ENCODE measurements around the gene LETMD1. TPM values are rescaled to one million over a fixed set of nuclear protein-coding genes. Genes with fewer than 3 reads are reported as not detected.
A peak's percentile ranks its signal among the peaks of the same experiment; 100 is the strongest.

The LETMD1 gene
- total RNA-seq, 4 donors from 2014 or later, result 62.9 to 106 (median 86.7) TPM

DNA sequence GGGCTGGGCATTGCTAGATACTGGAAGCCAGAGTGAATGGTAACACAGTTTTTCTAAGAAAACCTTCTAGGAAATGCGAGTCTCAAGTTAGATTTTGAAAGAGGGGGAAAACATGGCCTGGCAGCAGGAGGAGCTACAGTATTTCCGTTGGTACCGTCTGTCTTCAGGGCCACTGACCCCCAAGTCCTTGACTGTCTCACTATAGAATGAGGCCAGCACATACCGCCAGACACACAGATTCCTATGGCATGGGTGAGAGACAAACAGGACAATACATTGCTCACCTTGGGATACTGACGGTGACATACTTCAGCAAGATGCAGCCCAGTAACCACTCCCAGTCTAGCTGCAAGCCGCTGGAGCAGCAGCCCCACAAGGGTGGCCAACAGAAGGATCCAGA lies 43.6 kb upstream of the LETMD1 start:
- 88 to 89% methylated on average over 6 of the region's 6 CpGs for WGBS, 2 donors
- Histone ChIP-seq H3K9me3 (no peaks in the 10 kb centered on the region), H3K4me1 (peaks cover 25 to 48% of the 10 kb centered on the region in 2 donors), H3K4me3 (replicated peaks in 1 of 3) (no peak overlapping the region), H3K36me3 (peaks cover 13 to 16% of the 10 kb centered on the region in 2 donors), H3K27ac (peak overlapping the region; percentile 85 to 92 (median 88)), H3K27me3 (no peaks in the 10 kb centered on the region)
- intact Hi-C loops (cut with DNase I), result no loop called here
- TF ChIP-seq POLR2A (IDR thresholded peaks at IDR 0.05), result no peak
- TF ChIP-seq, protein P1, sequence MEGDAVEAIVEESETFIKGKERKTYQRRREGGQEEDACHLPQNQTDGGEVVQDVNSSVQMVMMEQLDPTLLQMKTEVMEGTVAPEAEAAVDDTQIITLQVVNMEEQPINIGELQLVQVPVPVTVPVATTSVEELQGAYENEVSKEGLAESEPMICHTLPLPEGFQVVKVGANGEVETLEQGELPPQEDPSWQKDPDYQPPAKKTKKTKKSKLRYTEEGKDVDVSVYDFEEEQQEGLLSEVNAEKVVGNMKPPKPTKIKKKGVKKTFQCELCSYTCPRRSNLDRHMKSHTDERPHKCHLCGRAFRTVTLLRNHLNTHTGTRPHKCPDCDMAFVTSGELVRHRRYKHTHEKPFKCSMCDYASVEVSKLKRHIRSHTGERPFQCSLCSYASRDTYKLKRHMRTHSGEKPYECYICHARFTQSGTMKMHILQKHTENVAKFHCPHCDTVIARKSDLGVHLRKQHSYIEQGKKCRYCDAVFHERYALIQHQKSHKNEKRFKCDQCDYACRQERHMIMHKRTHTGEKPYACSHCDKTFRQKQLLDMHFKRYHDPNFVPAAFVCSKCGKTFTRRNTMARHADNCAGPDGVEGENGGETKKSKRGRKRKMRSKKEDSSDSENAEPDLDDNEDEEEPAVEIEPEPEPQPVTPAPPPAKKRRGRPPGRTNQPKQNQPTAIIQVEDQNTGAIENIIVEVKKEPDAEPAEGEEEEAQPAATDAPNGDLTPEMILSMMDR (IDR thresholded peaks at IDR 0.05), result no peak
- DNase-seq, result no peak

DNA sequence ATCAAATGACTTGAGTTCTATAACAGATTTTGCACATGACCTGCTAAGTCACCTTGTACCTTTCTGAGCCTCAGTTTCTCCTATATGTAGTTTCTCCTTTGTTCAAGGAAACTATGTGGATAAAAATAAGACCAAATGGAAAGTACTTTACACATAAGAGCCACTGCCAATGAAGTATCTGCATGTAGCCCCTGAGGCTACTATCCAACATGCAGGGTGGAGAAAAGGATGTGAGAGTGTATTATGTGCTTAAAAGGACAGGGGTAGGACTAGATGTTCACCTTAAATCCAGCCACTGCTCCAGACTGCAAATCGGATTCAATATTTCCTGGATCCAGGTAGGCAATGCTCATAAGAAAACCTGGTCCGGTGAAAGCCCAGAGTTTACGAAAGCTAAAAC lies 43.1 kb upstream of the LETMD1 start:
- WGBS, 2 donors, result 88 to 89% methylated on average over 3 of the region's 3 CpGs
- no peak for TF ChIP-seq POLR2A (IDR thresholded peaks at IDR 0.05)
- TF ChIP-seq, protein P1 (IDR thresholded peaks at IDR 0.05), result no peak
- peaks cover 31 to 53% of the 10 kb centered on the region in 2 donors for H3K4me1 ChIP-seq
- H3K4me3 ChIP-seq (replicated peaks in 1 of 3), result no peak overlapping the region
- intact Hi-C loops (cut with DNase I), result no loop called here
- DNase-seq, result no peak
- H3K36me3 ChIP-seq, result peaks cover 12 to 15% of the 10 kb centered on the region in 2 donors
- H3K9me3 ChIP-seq, result no peaks in the 10 kb centered on the region
- no peaks in the 10 kb centered on the region for H3K27me3 ChIP-seq
- H3K27ac ChIP-seq, result peak overlapping the region; percentile 85 to 92 (median 88)

DNA sequence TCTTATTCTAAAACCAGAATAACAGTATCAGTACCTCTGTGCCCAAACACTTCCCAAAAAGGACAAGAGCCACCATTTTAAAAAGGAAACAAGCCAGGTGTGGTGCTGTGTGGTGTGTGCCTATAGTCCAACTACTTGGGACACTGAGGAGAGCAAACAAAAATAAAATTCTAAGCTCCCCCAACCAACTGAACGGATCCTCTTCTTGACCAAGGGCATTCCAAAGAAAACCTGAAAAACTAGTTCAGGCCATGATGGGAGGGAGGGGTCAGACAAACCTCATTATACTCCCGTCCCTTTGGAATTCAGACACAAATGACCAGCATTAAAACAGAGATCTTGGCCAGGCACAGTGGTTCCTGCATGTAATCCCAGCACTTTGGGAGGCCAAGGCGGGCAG lies 42.5 kb upstream of the LETMD1 start:
- H3K9me3 ChIP-seq, result no peaks in the 10 kb centered on the region
- WGBS, 2 donors, result 46 to 48% methylated on average over 3 of the region's 3 CpGs
- no peaks in the 10 kb centered on the region for H3K27me3 ChIP-seq
- DNase-seq, result peak; percentile 63 to 68
- H3K36me3 ChIP-seq, result peaks cover 12 to 15% of the 10 kb centered on the region in 2 donors
- peaks cover 37 to 59% of the 10 kb centered on the region in 2 donors for H3K4me1 ChIP-seq
- H3K27ac ChIP-seq, result peak overlapping the region; percentile 85 to 92 (median 88)
- peak in 1 of 2 donors; percentile 61 for TF ChIP-seq POLR2A (IDR thresholded peaks at IDR 0.05)
- TF ChIP-seq, protein P1 (IDR thresholded peaks at IDR 0.05), result no peak
- no peak overlapping the region for H3K4me3 ChIP-seq (replicated peaks in 1 of 3)
- intact Hi-C loops (cut with DNase I), result no loop called here

DNA sequence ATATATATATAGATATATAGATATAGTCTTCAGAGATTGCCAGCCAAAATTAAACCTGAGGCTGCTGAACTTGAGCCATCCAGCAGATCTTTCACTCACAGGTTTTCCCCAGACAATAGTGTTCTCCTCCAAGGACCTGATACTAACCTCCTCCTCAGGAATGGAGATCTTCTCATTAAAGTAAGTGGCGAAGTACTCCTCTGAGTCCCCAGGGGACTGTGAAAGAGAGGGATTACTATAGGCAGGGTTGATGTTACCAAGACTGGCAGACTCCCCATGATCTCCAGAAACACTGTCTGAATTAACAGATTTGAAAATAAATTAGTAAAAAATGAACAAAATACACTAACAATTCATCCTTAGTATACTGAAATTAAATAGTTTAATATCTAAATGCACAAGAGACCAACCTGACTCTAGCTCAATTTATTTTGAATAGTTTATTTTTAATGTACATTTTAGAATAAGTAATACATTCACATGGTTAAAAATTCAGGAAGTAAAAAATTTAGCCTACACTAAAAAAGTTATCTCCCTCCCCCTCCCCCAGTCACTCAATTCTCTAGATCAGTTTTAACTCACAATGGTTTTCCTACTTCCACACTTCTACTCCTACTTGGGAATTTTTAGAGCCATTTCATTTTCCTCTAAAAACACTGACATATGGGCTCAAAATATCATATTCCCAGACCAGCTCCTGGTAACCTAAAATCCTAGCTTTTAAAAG lies 39.6 kb upstream of the LETMD1 start:
- no peaks in the 10 kb centered on the region for H3K27me3 ChIP-seq
- peak overlapping the region; percentile 82 to 92 (median 85) for H3K27ac ChIP-seq
- H3K4me3 ChIP-seq (replicated peaks in 1 of 3), result no peak overlapping the region
- intact Hi-C loops (cut with DNase I), result no loop called here
- 96 to 100% methylated on average over 1 of the region's 1 CpG for WGBS, 2 donors
- peaks cover 12 to 15% of the 10 kb centered on the region in 2 donors for H3K36me3 ChIP-seq
- TF ChIP-seq POLR2A (IDR thresholded peaks at IDR 0.05), result no peak
- TF ChIP-seq, protein P1 (IDR thresholded peaks at IDR 0.05), result no peak
- no peak for DNase-seq
- H3K9me3 ChIP-seq, result no peaks in the 10 kb centered on the region
- H3K4me1 ChIP-seq, result peaks cover 57 to 85% of the 10 kb centered on the region in 2 donors

DNA sequence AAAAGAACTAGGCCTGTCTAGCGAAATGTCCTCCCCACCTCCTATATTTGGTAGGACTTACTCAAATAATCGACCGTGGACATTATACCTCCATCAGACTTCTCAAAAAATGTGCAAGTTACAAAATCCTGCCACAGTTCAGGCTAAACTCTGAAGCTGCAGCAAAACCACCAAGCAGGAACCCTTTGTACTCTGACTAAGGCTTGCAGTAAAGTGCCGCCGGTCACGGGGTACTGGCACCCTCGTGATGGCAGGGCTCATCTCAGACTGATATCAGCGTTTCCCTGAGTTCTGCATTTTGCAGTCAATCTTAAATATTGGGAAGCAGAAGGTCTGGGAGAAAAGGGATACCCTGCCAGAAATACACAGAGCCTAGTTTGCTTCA lies 39.1 kb upstream of the LETMD1 start:
- H3K36me3 ChIP-seq, result peaks cover 12 to 14% of the 10 kb centered on the region in 2 donors
- H3K9me3 ChIP-seq, result no peaks in the 10 kb centered on the region
- H3K4me1 ChIP-seq, result peaks cover 61 to 86% of the 10 kb centered on the region in 2 donors
- WGBS, 2 donors, result 17 to 36% methylated on average over 8 of the region's 8 CpGs
- no peaks in the 10 kb centered on the region for H3K27me3 ChIP-seq
- peak in 1 of 2 donors; percentile 79 for TF ChIP-seq POLR2A (IDR thresholded peaks at IDR 0.05)
- TF ChIP-seq, protein P1 (IDR thresholded peaks at IDR 0.05), result no peak
- H3K4me3 ChIP-seq (replicated peaks in 1 of 3), result no peak overlapping the region
- DNase-seq, result peak; percentile 93 to 94
- intact Hi-C loops (cut with DNase I), result no loop called here
- H3K27ac ChIP-seq, result peak overlapping the region; percentile 82 to 92 (median 85)

All from thyroid gland (tissue), 4 donors.